A172 (cell line): ENCODE data around the gene TXNDC5. TPM values are rescaled to one million over a fixed set of nuclear protein-coding genes. Genes with fewer than 3 reads are reported as not detected.

Experiments
- DNase-seq: peaks from one replicate; pipeline ENCODE4 v3.0.0-alpha.2; 2015; ENCODE audit warnings: low spot score
- total RNA-seq: library from RNA; depleted of rRNA; stranded (reverse); fragments of >200 nt; shearing (Covaris generic); gene quantifications from 2 replicates; pipeline ENCODE4 v1.2.3, GENCODE V29; 2014; rRNA removed

The TXNDC5 gene
- total RNA-seq, 1 experiment from 2014 or later = 251 TPM

DNA sequence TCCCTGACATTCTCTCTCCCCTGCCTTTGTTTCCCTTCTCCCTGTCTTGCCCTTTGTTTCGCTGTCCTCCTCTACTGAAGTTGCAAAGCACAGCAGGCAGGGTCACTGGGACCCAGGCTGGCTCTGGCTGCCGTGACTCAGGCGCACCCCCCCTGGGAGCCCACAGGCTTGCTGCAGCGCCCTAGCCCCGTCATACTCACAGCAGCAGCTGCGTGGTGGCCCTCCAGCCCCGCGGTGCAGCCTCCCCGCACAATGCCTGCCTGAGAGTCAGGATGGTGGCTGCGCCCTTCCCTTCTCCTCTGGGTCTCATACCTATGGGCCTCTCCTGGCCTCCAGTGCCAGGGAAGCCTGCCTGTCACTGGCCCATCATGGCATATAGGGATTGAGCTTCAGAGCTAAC lies 41.7 kb downstream of the TXNDC5 start:
- no peak for DNase-seq

DNA sequence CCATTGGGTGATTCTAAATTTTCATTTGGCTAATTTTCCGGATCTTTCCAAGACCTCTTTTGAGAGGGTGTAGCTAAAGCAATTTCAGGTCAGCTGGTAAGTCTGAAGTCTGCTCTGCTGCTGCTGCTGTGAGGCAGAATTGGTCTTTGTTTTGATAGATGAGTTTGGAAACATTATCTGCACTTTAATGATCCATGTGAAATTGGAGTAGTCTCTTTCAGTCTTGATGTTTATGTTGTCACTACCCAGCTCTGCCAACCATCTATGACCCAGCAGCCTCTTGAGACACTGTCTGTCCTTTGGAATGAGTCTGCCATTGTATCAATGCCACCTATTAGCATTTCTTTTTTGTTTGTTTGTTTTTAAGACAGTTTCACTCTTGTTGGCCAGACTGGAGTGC lies 44.1 kb downstream of the TXNDC5 start:
- no peak for DNase-seq

DNA sequence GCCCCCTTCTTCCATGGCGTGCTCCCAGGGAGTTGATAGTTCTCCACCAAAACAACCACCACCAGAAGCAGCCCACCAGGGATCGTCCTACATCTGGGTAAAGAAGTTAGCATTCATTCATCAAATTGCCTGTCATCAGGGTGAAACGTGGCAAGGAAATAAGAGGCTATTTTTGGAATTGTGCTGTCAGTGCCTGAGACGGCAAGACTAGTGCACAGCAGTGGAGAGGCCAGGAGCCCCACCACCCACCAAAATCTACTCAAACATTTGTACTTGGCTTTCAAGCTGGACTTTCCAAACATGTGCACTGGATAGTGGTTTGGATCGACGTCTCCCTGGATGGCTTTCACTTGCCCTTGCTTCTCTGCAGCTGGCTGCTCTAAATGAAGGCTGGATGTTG lies 44.8 kb downstream of the TXNDC5 start:
- DNase-seq = no peak

DNA sequence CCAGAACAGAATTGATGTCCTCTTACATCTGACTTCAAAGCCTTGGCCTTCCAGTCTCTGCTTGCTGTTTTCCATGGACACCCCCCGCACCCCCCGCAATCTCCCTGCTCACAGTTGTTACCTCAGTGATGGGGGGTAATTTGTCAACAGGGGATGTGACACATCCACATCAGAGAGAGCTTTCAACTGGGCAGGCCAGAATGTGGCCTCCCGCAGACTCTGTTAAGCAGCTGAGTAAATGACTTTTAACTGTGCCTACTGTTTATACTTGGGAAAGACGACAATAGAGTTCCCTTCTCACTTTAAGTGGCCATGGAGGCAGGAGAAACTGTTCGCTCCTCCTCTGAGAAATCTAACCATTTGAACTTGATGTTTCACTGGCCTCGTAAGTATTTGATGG lies 51.0 kb downstream of the TXNDC5 start:
- DNase-seq = no peak

DNA sequence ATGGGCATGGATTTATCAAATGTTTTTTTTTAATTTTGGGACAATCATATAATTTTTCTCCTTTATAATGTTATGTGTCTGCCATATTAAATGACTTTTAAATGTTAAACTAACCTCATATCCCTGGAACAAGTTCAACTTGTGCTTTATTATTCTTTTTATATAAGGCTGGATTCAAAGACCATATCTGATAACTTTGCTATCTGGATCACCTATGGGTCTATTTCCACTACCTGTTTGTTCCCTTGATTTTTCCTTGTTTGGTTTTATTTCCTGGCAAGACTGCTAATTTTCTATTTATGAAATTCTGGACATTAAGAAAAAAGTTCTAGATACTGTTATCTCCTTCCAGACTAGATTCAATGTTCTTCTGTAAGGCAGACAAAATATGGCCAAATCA lies 58.8 kb downstream of the TXNDC5 start:
- no peak for DNase-seq

DNA sequence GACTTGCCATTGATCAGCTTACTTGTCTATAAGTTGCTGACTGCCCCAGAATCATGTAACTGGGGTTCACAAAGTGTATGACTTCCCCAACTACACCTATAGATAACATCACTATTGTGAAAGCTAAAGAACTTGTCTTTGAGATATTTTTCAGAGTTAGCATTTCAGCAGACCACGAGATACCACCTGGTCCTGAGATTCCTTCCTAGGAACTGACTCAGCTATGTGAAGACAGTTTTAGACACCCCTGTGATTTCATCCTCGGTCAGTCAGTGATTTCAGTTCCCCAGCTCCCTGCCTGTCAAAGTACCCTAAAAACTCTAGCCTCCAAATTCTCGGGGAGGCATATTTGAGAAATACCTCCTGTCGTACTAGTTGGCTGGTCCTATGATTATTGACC lies 62.4 kb downstream of the TXNDC5 start:
- DNase-seq = no peak

DNA sequence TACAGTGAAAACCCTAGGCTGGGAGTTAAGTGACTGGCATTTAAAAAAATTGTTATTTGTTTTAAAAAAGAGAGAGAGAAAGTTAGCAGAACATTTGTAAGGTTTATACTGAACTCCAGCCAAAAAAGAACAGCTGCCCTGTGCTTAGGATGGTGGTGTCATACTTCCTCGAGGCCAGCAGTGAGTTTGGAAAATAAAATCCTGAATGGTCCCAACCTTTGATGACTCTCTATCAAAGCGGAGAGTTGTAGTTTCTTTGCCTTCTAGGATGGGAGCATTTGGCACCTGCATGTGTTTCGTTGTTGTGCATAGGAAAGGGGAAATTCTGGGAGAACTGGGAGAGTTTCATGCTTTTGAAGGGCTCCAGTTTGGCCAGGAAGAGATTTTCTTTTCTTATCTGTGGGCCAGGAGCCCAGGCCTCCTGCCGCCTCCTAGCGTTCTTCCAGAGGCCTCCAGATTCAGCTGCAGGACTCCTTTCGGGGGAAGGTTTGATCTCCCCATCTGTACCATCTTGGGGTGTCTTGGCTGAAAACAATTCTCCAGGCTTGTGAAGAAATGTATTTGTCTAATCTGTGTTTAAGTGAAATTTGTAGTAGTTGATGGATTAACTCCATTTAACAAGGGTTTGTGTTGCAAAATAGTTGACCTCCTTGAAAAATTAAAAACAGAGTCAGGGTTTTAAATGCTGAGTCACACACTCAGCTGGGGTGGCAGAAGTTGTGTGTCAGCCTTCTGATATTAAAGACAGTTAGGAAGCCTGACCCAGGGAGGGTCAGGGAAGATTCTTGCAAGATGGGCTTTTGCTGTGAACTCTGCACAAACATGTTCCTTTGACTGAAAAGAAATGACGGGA lies 63.4 kb downstream of the TXNDC5 start:
- DNase-seq = no peak

DNA sequence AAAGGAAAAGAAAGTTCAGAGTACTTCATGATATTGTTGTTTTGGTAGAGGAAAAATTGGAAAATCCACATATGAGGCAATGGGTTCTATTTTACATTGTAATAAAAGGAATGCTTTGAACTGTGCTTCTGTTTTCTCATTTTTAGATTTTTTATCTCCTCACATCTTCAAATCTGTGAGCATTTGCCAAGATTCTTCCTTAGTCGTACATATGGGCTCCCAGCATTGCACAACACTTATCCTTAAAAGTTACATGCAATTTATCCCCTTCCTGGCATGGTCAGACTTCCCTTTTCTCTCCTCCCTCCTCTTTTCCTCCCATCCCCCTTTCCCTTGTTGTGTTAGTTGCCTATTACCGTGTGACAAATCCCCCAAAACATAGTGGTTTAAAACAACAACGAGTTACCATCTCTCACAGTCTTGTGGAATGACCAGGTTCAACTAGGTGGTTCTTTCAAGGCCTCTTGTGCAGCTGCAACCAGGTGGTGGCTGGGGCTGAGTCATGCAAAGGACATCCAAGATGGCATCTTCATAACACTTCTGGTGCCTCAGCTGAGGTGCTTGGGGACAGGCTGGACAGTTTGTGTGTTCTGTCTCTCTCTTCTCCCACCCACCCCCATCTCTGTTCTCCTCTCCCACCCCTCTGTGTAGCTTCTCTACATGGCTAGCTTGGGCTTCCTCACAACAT lies 68.7 kb downstream of the TXNDC5 start:
- DNase-seq = no peak

DNA sequence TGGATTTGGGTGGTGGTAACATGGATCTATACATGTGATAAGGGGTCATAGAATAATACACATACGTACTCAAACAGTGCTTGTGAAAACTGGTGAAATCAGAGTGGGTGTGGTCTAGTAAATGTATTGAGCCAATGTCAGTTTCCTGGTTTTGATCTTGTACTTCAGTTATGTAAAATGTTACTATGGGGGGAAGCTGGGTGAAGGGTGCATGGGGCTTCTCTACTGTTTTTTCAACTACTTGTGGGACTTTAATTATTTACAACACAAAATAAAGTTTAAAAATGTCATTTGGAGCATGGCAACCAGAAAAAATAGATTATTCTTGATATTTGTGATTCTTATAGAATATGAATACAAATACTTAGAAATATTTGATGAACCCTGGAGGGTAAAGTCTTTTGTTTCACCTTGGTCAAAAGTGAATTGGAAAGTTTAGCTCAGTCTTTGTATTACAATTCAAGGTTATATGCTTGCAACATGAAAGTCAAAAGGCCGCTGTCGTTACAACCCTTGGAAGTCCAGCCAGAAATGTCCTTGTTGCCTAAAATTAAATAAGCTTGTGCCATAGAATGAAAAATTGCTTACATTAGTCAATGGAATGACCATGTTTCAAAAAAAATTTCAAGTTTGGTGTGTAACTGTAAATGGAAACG lies 74.1 kb downstream of the TXNDC5 start:
- no peak for DNase-seq

DNA sequence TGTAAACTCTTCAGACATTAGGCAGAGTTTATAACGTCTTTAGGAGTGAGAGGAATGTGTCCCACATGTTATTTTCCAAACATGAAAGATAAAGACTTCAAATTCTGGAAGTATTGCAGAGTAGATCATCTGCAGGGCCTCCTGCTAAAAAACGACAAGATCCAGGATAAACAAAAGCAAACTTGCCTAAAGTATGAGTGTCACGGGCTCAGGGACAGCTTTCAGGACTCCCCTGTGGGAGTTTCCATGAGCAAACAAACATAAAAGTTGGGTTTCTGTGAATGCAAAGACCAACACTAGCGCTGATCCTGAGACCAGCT lies 76.9 kb downstream of the TXNDC5 start:
- DNase-seq = no peak

DNA sequence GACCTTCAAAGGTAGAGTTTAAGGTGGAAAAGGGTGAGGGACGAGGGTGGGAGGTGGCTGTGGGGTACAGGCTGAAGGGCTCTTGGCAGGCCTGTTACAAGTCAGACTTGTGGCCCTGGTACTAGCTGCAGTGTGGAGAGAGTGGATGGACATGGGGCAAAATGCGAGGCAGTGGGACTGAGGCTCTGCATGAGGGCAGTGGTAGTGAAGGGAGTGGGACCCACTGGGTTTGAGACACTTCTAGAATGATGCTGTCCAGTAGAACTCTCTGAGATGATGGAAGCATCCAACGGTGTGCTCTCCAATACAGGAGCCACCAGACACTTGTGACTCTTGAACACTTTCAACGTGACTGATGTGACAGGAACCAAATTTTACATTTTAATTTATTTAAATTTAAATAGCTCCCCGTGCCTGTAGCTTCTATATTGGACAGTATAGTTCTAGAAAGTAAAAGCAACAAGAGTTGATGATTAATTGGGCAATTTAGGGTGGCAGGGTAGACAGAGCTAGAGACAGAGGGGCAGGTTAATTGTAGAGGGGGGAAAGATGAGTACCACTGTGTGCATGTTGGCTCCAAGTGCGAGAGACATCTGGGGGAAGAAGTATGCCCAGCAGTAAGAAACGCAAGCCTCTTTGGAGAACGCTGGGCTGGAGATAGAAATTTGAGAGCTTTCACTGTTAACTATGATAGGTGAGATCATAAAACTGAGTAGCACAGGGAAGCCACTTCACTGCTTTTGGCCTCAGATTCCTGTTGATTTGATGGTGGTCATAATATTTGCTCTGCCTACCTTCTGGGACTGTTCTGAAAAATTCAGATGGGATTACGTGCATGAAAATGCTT lies 77.5 kb downstream of the TXNDC5 start:
- no peak for DNase-seq

Other genes starting within 250 kb of the TXNDC5 start
- 0.07 and 0.22 TPM in 2 replicates for gene BMP6, start 184.7 kb downstream of the TXNDC5 start, total RNA-seq
- 13.2 and 13.5 TPM in 2 replicates for gene BLOC1S5, start 153.6 kb upstream of the TXNDC5 start, total RNA-seq
- 114 and 117 TPM in 2 replicates for gene EEF1E1, start 191.8 kb upstream of the TXNDC5 start, total RNA-seq